DMS114 treated with DMSO at 0.1 percent for 48 hours (cell line): Measurements from ENCODE around the gene GNAI2.
"Not testable (repeated sequence)": the region's sequence is repeated elsewhere in the genome, so short reads cannot be mapped to it uniquely, and the experiment has no call there.

ENCODE experiments used
- DNase-seq: peaks from one replicate; lab custom pipeline; 2025; ENCODE audit not compliant: unreplicated experiment; lab: John Stamatoyannopoulos, UW

Gene GNAI2

DNA sequence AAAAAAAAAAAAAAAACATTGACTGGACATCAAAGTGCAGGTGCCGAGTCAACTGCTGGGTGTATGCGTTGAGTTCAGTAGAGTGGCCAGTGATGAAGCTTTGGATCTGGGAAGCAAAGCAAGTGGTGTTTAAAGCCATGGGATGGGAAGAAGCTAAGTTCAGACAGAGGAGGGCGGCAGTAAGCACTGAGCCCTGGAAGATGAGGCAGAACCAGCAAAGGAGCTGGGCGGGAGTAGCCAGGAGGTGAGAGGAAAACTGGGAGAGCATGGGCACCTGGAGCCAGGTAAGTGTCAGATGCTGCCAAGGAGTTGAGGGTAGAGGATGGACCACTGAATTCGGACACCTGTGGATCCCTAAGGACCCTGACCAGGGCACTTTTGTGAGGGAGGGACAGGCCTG is 11.4 kb upstream of the GNAI2 start:
- no peak for DNase-seq

DNA sequence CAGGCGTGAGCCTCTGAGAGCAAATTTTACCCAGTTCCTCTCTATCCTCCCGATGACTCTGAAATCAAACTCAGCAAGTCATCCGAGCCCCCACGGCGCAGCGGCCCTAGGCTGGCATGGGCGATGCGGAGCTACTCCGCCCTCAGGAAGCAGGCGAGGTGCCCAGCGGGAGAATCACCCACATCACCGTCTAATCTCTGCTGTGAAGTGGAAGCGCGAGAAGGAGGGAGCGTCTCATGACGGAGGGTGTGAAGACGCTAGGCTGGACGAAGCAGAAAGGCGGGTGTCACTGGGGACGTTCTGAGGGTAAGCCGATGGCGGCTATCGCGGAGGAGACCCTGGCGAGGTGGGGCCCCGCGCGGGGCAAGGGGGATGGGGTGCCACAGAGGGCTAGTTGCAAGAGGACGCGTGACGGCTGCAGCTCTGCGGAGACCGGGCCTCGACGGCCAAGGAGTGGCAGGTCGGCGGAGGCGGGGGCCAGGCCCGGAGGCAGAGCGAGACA is 9.1 kb upstream of the GNAI2 start:
- DNase-seq, result peak; percentile 24

DNA sequence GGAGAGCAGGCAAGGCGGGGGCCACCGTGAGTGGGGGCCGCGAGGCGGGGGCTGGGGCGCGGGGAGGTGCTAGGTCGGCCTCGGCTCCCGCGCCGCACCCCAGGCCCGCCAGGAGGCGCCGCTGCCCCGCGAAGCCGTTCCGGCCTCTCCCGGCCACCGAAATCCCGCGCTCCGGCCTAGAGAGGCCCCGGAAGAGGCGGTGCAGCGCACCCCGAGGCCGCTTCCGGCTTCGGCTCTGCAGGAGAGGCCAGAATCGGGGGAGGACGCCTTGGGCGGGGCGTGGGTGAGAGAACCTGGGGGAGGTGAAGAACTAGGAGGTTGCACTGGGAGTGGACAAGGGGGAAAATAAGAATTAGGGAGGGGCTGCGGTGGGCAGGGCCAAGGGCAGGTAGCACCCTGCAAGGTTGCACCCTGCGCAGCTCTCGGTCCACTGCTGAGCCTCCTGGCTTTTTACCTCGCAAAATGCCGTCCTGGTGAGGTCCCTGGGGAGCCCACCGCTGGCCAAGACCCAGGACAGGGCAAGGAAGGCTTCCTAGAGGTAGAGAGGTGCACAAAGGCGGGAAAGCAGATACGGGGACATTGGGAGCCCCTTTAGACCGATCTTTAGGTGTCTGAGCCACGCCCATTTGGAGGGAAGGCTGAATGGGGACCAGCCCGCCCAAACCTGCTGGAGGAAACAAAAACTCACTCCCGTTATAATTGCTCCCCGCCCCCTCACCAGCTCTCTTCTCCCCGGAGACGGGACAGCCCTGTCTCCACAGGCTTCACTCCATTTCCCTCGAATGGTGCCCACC is 8.4 kb upstream of the GNAI2 start:
- DNase-seq, result peak; percentile 75

DNA sequence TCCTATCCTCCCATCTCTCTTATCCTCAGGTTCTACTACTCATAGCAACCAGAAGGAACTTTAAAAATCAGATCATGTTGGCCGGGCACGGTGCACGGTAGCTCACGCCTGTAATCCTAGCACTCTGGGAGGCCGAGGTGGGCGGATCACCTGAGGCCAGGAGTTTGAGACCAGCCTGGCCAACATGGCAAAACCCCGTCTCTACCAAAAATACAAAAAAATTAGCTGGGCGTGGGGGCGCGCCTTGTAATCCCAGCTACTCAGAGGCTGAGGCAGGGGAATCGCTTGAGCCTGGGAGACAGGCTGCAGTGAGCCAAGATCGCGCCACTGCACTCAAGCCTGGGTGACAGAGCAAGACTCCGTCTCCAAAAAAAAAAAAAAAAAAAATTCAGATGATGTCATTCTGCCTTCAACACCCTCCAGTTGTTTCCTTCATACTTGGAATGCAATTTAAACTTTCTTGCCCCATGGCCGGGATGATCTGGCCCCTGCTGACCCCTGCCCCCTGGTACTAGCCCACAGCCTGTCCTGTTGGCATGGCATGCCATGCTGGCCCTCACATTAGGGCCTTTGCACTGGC is 7.7 kb upstream of the GNAI2 start:
- DNase-seq, result not testable (repeated sequence)

DNA sequence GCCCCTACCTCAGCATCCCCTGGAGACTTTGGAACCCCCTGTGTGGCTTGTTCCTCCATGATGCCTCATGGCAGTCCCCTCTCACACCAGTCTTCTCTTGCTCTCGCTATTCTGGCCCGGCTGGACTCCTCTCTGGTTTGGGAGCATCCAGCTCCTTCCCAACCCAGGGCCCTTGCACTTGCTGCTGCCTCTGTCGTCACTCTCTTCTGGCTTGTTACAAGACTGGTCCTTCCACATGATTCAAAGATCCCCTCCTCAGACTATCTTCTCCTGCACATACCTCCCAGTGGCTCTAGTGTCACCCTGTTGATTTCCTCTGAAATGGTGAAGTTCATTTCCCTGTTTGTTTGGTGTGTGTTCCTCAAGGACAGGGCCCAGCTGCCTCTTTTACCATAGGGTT is 6.5 kb upstream of the GNAI2 start:
- DNase-seq, result no peak

DNA sequence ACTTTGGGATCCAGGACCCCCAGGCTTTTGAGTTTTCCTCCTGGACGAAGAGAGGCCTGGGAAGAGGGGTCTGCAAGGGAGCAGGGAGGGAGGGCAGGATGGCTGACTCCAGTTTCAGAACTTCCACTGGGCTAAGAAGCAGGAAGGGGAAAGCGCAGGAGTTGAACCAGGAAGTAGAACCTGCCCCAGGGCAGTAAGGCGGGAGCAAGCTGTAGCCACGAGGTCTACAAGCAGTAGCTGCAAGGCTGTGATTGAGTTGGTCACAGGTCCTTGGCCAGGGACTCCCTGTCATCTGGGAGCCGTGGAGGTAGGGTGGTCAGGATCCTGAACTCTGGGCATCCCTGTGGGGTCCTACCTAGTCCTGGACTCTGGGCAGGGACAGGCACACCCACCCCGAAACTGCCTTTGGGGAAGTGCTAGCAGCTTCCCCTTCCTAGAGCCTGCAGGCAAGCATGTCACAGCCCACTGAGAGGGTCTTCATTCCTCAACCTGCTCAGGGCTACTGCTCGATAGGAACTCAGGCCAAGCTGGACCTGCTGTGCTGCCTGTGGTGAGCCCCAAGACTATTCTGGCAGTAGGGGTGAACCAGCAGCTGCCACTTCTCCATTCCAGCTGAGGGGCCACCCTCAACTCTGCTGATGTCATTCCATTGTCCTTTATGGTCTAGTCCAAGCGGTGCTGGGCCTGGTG is 5.8 kb upstream of the GNAI2 start:
- no peak for DNase-seq

DNA sequence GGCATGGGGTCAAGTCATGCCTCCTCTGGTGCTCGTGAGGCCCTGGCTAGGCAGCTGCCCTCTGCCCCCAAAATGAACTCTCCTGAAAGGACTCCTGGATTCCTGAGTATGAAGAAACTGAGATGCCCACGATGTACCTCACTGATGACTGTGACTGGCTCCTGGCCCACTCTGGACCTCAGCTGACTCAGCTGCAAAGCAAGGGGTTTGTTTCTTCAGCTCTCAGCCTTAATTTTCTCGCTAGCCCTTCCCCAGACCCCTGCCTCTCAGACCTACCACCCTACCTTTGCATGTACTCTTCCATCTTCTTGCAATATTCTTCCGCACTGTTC is 5.2 kb upstream of the GNAI2 start:
- no peak for DNase-seq

DNA sequence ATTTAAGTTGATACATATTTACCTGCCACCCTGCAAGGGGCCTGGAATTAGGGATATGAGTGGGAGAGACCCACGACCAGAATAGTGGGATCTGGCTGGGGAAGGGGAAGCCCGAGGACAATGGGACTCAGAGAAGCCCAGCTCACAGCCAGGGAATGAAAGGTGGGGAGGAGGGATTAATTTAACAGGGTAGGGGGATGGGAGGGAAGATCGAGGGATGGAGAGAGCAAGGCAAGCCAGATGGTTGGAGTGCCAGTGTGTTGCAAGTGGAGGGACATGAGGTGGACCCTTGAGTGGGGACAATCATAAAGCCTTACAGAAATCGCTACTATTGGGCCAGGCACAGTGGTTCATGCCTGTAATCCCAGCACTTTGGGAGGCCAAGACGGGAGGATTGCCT is 4.4 kb upstream of the GNAI2 start:
- no peak for DNase-seq

DNA sequence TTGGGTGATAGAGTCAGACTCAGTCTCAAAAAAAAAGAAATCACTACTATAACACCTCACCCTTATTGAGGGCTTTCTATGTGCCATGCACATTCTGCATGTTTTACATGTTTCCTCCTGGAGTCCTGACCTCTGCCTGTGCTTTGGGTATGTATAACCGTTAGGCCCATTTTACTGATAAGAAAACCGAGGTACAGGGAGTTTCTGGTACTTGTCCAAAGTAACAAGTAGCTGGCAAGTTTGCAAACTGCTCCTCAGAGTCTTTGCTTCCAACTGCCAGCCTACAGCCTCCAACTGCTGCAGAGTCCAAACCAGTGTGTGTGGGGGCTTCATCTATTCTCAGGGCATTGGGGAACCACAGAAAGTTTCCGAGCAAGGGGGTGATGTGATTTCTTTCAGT is 3.7 kb upstream of the GNAI2 start:
- no peak for DNase-seq

DNA sequence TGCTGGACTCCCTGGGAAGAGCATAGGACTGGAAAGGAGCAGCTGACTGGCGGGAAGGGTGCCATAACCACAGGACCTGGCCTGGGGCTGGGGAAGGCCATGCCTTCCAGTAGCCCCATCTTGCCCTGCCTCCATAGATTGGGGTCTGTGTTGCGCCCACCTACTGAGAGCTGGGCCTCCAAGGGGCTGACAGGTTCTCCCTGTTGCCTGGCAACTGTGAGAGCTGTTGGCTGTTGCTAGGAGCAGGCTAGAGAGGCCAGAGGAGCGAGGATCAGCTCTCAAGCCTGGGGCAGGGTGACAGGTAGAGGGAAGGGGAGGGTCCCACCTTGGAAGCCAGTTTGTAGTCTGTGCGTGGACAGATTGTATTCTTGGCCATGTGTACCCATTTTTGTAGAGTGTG is 2.8 kb upstream of the GNAI2 start:
- DNase-seq, result no peak

DNA sequence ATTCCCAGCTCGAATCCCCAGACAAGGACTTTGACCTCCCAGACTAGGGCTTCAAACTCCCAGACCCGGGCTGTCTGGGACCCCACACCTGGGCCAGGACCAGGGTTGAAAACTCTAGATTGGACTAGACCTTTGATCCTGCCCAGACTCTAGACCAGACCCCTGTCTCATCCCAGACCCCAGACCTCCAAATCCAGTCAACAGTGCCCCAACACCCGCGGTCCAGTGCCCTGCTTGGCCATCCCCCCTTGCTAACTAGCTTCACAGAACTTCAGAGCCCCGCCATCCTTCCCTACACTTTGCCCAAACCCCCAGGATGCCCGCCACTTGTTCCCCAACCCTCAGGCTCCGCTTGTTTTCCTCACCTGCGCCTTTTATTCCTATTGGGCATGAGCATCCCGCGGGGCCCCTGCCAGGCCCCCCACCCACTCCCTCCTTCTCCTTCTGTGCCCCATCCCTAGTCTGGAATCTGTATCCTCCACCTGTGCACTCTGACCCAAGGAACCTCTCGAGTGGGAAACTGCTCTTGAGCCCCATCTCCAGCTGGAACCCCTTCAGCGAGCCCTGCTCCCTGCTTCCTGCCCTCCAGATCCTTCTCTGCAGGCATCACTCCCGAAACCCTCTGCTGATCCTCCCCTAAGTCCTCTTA is 604 bp downstream of the GNAI2 start:
- DNase-seq, result no peak

DNA sequence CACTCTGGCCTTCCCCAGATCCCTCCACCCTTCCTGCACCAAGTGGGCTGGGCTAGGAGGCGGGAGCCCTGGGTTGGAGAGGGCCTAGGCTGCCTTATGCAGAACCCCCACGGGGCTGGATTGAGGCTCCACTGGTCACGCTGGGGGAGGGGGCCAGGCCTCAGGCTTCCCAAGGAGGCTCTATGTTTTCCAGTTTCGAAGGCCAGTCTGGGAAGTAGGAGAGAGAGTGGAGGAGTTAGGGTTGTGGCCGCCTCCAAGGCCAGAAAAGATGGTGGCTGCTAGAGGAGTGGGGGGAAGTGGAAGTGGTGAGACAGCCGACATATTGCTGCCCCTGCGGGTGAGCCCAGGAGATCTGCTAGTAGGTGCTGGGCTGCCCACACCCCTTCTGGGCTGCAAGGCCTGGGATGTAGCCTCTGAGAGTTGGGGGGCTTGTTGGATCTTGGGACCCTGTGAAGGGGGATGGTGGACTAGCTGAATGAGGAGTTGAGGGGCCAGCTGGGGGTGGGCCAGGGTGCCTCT is 1.2 kb downstream of the GNAI2 start:
- no peak for DNase-seq

DNA sequence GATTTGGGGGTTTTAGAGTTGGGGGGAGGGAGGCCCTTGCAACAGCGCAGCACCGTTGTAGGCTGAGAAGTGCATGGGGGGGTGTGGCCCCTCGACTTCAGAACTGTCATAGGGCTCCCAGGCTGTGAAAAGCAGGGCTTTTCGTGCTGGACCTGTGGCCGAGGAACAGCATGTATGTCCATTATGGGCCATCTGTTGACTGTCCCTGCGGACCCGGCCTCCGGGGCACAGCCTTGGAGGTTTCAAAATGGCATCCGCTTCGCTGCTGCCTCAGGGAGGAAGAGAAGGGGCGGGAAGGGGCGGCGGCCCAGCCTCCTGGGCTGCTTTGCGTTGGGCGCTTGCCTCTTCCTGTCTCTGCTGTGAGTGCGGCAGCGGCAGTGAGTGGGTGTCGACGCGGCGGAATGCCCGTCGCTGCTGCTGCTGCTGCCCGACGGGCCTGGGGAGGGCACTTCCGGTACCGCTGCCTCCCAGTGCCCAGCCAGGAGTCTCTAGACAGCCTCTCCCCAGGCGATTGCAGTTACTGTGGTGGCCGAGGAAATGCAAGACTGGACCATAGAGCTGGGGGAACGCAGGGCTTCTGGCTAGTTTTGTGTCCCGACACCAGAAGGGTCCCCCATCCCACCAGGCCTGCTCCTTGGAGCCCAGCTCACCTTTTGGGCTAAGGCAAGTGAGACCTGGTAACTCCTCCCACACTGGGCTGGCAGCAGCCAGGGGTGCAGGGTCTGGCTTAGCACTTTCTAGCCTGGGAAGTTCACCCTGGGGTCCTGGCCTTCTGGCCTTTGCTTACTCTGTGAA is 1.9 kb downstream of the GNAI2 start:
- DNase-seq, result no peak

DNA sequence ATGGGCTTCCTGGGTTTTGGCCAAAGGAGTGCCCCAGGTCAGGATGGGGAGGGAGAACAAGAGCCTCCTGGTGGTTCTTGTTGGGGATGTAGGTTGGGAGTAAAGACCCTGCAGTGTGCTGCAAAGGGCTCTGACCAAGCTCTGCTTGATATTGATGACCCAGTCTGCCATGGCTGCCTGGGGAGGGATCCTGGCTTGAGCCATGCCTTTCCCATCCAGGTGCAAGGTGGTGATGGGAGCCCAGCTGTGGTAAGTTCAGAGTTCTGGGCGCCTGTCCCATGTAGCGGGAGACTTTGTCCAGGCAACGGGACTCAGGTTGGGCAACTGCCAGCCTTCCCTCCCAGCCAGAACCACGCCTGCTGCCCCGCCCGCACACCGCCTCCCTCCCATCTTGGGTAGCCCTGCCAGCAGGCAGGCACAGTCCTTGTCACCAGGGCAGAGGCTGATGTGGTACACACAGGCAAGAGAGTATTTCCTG is 2.6 kb downstream of the GNAI2 start:
- DNase-seq, result no peak

DNA sequence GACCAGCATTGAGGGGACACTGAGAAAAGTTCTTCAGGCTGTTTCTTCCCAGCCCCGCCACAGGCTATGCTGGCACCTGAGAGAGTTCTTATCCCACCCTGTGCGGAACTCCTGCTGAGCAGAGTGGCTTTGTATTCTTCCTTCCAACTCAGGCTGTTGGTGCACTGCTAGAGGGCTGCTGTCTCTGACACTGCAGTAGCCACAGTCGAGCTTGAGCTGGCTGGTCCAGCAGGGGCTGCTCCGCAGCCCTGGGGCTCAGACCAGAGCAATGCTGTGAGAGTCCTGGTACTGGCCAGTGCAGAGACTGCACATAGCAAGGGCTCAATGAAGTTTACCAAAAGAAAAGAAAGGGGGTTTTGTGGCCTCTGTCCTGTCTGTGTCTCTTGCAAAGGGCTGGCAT is 3.6 kb downstream of the GNAI2 start:
- DNase-seq, result no peak

DNA sequence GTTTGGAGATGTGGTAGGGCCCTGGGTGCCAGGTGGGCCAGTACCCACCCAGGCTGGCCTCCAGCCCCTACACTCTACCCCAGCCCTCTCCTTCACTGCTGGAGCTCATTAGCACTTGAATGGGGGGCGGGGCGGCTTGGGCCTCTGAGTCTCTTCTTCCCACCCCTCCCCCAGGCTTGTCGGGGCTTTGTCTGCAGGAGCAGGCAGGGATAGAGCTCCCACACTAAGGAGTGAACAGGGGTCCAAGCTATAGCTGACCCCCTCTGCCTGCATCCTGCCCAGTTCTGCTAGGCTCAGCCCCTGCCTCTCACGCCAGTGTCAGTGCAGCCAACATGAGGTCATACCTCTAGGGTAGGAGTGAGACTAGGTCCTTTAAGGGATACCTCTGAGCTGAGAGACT is 5.2 kb downstream of the GNAI2 start:
- DNase-seq, result no peak

DNA sequence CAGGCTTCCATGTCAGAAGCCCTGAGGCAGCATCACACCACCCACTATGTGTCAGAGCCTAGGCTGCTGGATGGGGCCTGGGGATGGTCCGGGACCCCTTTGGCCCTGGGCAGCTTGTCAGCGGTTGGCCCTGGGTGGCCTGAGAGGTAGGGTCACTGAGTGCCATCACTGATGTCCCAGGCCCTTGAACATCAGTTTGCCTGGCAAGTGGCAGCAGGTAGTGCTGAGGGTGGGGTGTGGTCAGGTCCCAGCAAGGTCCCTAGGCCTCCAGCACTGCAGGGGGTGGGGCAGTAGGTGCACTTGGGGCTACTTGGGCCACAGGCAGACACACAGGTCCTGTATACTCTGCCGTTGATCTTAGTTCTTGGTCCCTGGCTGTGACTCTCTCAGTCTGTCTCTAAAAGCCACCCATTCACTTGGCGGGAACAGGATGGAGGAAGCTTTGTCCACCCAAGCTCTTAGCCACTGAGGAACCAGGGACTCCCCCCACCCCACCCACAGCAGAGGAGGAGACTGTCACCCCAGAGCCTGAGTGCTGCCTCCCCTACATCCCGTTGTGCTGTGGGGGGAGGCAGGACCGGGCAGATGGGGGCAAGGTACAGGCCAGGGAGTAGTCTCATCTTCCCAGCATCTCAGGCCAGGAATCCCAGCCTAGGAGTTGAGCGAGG is 5.8 kb downstream of the GNAI2 start:
- DNase-seq, result no peak

DNA sequence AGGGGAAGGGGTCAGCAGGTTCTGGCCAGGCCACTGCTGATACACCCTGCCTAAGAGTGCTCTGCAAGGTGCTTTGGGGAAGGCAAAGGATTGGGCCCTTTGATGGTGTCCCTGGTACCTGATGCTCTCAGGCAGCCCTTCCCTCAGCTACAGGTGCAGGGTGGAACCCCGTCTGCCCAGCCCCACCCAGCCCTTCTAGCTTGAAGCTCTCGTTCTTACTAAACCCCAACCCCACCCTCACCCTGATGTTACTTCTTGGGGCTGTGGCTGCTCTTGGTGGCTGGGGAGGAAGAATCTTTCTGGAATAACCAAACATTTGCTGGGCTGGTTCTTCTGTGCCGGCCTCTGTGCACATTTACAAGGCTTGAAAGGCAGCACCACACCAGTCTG is 6.4 kb downstream of the GNAI2 start:
- DNase-seq, result no peak

DNA sequence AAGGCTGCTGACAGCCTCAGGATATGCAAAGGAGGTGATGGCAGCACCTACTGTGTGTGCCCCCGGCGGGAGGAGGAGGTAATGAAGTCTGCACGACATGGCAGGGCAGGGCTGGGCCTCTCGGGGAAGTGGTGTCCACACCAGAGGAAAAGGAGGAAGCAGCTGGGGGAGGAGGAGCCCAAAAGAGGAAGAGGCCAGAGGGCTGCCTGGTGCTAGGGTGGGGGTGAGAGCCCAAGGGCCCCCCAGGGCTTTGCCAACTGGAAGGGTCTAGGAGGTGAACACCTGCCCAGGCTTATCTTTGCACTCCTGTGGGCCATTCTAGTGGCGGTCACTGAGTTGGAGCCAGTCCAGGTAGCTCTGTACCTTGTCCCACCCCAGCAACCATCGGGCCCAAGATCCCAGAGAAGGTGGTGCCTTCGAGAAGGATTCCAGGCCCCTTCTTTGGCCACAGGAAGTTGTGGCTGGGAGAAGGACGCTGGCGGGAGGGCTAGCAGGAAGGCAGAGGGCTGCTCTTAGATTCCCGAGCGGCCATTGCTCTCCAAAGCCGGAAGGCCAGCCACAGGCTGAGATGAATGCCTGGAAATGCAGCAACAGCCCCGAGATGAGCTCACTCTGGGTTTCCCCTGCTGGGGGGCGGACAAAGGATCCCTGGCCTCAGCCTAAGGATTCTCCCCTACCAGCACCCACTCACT is 7.0 kb downstream of the GNAI2 start:
- DNase-seq, result no peak

DNA sequence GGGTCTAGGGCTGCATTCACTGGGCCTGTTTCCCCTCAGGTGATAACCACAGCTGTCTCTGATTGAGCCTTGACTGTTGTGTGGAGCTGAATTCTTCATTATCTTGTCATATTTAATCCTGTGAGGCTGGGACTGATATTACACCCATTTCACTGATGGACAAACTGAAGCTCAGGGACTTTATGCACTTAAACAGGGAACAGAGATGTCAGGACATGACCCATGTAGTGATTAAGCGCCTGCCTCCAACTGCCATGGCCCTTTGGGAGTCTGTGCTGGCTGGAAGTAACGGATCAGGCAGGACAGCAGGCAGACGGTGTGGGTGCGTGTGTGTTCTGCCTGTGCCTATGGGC is 7.5 kb downstream of the GNAI2 start:
- no peak for DNase-seq
